GM23248 (cell line): Measurements from ENCODE around the gene SMARCC1. TPM values are rescaled to one million over a fixed set of nuclear protein-coding genes. Genes with fewer than 3 reads are reported as not detected.

Experiments used
- DNase-seq: peaks from one replicate; pipeline ENCODE4 v3.0.0-alpha.2; 2015
- H2AFZ ChIP-seq: fragments of 200-600 bp; sonication (generic); 2 replicates; pipeline ENCODE4 v1.6.1; 2016; ENCODE audit warnings: antibody characterized with exemption
- H3F3A ChIP-seq: fragments of 200-600 bp; sonication (generic); 2 replicates; pipeline ENCODE4 v1.6.1; 2016; ENCODE audit warnings: mild to moderate bottlenecking, antibody characterized with exemption, mixed run types; ENCODE audit not compliant: insufficient read depth
- H3K27ac ChIP-seq: fragments of 200-600 bp; sonication (generic); 2 replicates; pipeline ENCODE4 v1.5.1; 2016; ENCODE audit warnings: mild to moderate bottlenecking
- H3K27me3 ChIP-seq: fragments of 200-600 bp; sonication (generic); replicated peaks from 2 replicates; pipeline ENCODE4 v1.6.1; 2016; ENCODE audit warnings: mild to moderate bottlenecking; ENCODE audit not compliant: insufficient read depth
- H3K36me3 ChIP-seq: fragments of 200-600 bp; sonication (generic); 2 replicates; pipeline ENCODE4 v1.6.1; 2016; ENCODE audit warnings: low read depth, mild to moderate bottlenecking
- H3K4me1 ChIP-seq: fragments of 200-600 bp; sonication (generic); 2 replicates; pipeline ENCODE4 v1.6.1; 2016; ENCODE audit warnings: mild to moderate bottlenecking; ENCODE audit not compliant: insufficient read depth
- H3K4me2 ChIP-seq: fragments of 200-600 bp; sonication (generic); one replicate; pipeline ENCODE4 v1.6.1; 2016; ENCODE audit warnings: mild to moderate bottlenecking; ENCODE audit not compliant: unreplicated experiment
- H3K4me3 ChIP-seq: fragments of 200-600 bp; sonication (generic); 2 replicates; pipeline ENCODE4 v1.5.1; 2016; ENCODE audit warnings: mild to moderate bottlenecking
- H3K79me2 ChIP-seq: fragments of 200-600 bp; sonication (generic); 2 replicates; pipeline ENCODE4 v1.6.1; 2016; ENCODE audit warnings: mild to moderate bottlenecking; ENCODE audit not compliant: insufficient read depth
- H3K9ac ChIP-seq: fragments of 200-600 bp; sonication (generic); 2 replicates; pipeline ENCODE4 v1.6.1; 2016; ENCODE audit warnings: mild to moderate bottlenecking
- H3K9me2 ChIP-seq: fragments of 200-600 bp; sonication (generic); 2 replicates; pipeline ENCODE4 v1.6.1; 2016; ENCODE audit warnings: mixed run types, mild to moderate bottlenecking, moderate library complexity; ENCODE audit not compliant: insufficient read depth
- H3K9me3 ChIP-seq: fragments of 200-600 bp; sonication (generic); one replicate; pipeline ENCODE4 v1.6.1; 2017; ENCODE audit warnings: low read depth
- H4K20me1 ChIP-seq: fragments of 200-600 bp; sonication (generic); 2 replicates; pipeline ENCODE4 v1.6.0; 2016; ENCODE audit not compliant: insufficient read depth
- EZH2 ChIP-seq: fragments of 200-600 bp; sonication (generic); IDR thresholded peaks from 2 replicates; pipeline ENCODE4 v1.6.1; 2018; ENCODE audit warnings: antibody characterized with exemption, mild to moderate bottlenecking; ENCODE audit not compliant: insufficient read depth, poor library complexity, severe bottlenecking
- EZH2phosphoT487 ChIP-seq: fragments of 200-600 bp; sonication (generic); IDR thresholded peaks from 2 replicates; pipeline ENCODE4 v1.6.1; 2018; ENCODE audit warnings: antibody characterized with exemption, moderate library complexity, mild to moderate bottlenecking, low read depth; ENCODE audit not compliant: insufficient read depth
- WGBS, 2 experiments: methylation state at CpG; one replicate each; pipeline ENCODE4 v1.1.6; 2015 to 2017; ENCODE audit warnings: low lambda C conversion rate in 2 of 2, low coverage in 1 of 2; ENCODE audit errors: missing lambda C conversion rate in 2 of 2; 5-methylcytosine and 5-hydroxymethylcytosine counted together
- in situ Hi-C: fragments of 300-500 bp; cut with MboI; formaldehyde crosslinking; loops from 2 replicates; pipeline ENCODE4 v1.15.0; 2020
- polyA plus RNA-seq: library from polyadenylated mRNA; unstranded; fragments of >200 nt; fragmentation: Nextera tagmentation; extraction: Ambion mirVana; gene quantifications from 2 replicates; pipeline ENCODE4 v1.2.1, GENCODE V29; 2016
- total RNA-seq: library from RNA; depleted of rRNA; stranded (reverse); fragments of >200 nt; shearing (Covaris generic); gene quantifications from 2 replicates; pipeline ENCODE4 v1.2.3, GENCODE V29; 2014

Gene SMARCC1
- total and polyA plus RNA-seq, 2 experiments from 2014 or later, result 31.5 to 40.9 TPM

DNA sequence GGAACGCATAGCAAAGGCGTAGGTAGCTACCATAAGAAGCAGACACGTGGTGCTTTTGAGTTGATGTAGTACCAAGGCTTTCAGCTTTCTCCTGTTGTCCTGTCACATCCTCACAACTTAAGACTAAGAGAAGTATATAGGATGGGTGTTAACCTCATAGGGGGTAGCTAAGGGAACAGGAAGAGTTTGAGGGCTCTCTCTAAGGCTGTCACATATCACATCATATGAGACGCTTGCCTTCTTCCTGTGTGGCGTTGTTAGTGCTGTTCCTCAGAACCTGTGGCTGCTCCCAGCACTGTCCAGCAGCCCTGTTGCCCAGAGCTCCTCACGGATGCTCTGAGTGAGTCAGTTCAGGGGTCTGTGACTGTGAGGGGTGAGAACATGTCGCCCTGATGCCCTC lies 35.9 kb upstream of the SMARCC1 start:
- no peaks in the 10 kb centered on the region for H3K79me2 ChIP-seq
- in situ Hi-C loops, result no loop called here
- H3K4me1 ChIP-seq, result no peaks in the 10 kb centered on the region
- H3K4me2 ChIP-seq, result no peak overlapping the region
- no peaks in the 10 kb centered on the region for H3K36me3 ChIP-seq
- H2AFZ ChIP-seq, result no peak overlapping the region
- H3K27me3 ChIP-seq, result no peaks in the 10 kb centered on the region
- no peak for DNase-seq
- H3K9me3 ChIP-seq, result no peaks in the 10 kb centered on the region
- H4K20me1 ChIP-seq, result no peaks in the 10 kb centered on the region
- TF ChIP-seq EZH2, result no peak
- no peak overlapping the region for H3K9ac ChIP-seq
- no peaks in the 10 kb centered on the region for H3K9me2 ChIP-seq
- H3F3A ChIP-seq, result no peaks in the 10 kb centered on the region
- H3K4me3 ChIP-seq, result no peak overlapping the region
- H3K27ac ChIP-seq, result no peak overlapping the region
- 94 to 96% methylated on average over 7 of the region's 7 CpGs for WGBS, 2 experiments

DNA sequence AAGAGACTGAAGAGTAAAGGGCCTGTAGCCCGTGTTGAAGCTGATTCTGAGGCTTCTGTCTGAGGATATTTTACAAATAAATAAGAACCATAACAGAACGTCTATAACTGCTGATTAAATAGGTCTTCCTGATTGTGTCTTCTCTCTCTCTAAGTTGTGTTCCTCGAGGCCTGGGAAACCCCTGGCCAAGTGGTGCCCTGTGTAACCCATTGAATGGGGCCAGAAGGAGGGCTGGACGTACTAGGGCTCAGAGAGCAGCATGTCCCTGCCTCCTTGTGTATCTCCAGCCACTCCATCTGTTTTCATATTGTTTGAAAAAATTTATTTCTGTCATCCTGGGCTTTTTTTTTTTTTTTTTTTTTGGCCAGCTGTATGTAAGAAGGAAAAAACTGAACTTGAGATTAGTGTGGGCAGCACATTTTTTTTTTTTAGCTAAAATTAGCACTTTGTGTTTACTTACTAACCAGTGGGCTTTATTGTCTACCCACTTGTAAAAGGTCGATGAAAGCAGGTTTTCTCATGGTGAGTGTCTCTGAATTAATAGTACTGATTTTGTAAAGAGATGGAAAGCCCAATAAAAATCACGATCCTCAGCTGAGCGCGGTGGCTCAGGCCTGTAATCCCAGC lies 32.0 kb upstream of the SMARCC1 start:
- Histone ChIP-seq H3K36me3 (peaks cover 20% of the 10 kb centered on the region; the same call in 1 of the 2 replicates), H3K4me3 (no peak overlapping the region), H3F3A (no peaks in the 10 kb centered on the region), H2AFZ (no peak overlapping the region), H3K27me3 (no peaks in the 10 kb centered on the region), H4K20me1 (no peaks in the 10 kb centered on the region), H3K9me3 (no peaks in the 10 kb centered on the region), H3K4me1 (no peaks in the 10 kb centered on the region), H3K4me2 (no peak overlapping the region), H3K9ac (no peak overlapping the region), H3K79me2 (no peaks in the 10 kb centered on the region), H3K27ac (no peak overlapping the region), H3K9me2 (no peaks in the 10 kb centered on the region)
- 79 to 80% methylated on average over 8 of the region's 8 CpGs for WGBS, 2 experiments
- in situ Hi-C loops, result no loop called here
- TF ChIP-seq EZH2, result no peak
- no peak for TF ChIP-seq EZH2phosphoT487
- no peak for DNase-seq

DNA sequence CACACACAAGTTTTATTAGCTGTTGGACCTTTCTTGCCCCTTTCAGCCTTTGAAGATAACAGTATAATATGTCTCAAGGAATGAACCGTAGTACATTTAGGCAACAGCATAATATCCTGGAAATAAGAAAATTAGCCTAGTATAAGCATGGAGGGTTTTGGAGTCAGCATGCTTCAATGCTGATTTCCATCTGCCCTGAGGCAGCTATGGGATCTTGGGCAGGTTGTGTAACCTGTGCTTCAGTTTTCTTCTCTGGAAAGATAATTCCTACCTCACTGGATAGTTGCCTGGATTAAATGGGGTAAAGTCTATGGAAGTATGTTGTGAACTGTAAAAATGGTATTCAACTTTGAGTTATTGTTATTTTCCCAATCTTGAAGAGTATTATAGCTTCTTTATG lies 22.9 kb upstream of the SMARCC1 start:
- WGBS, 2 experiments, result 100% methylated on average over 1 of the region's 1 CpG
- peaks cover 25% of the 10 kb centered on the region for H3K79me2 ChIP-seq
- no peak overlapping the region; the same call in 1 of the 2 replicates for H3K4me3 ChIP-seq
- in situ Hi-C loops, result no loop called here
- H4K20me1 ChIP-seq, result no peaks in the 10 kb centered on the region
- H3K27ac ChIP-seq, result no peak overlapping the region
- peaks cover 16% of the 10 kb centered on the region; the same call in 1 of the 2 replicates for H3F3A ChIP-seq
- 0 out of 2 replicates have a peak overlapping the region, but pooled peaks have one; percentile 88 for H3K9ac ChIP-seq
- H3K9me2 ChIP-seq, result no peaks in the 10 kb centered on the region
- H2AFZ ChIP-seq, result no peak overlapping the region
- peaks cover 20% of the 10 kb centered on the region for H3K4me1 ChIP-seq
- DNase-seq, result no peak
- TF ChIP-seq EZH2phosphoT487 (no peak), EZH2 (no peak)
- no peak overlapping the region for H3K4me2 ChIP-seq
- H3K9me3 ChIP-seq, result no peaks in the 10 kb centered on the region
- no peaks in the 10 kb centered on the region for H3K27me3 ChIP-seq
- H3K36me3 ChIP-seq, result peaks cover 5% of the 10 kb centered on the region; the same call in 1 of the 2 replicates

- peak overlapping the region; percentile 99 for H3K4me2 ChIP-seq
- in situ Hi-C loops, result no loop called here
- no peak for TF ChIP-seq EZH2
- TF ChIP-seq EZH2phosphoT487, result no peak
- no peaks in the 10 kb centered on the region for H3K9me2 ChIP-seq
- no peaks in the 10 kb centered on the region for H4K20me1 ChIP-seq
- DNase-seq, result peak; percentile 27
- peaks cover 3% of the 10 kb centered on the region; the same call in 1 of the 2 replicates for H3K36me3 ChIP-seq
- H3F3A ChIP-seq, result peaks cover 16% of the 10 kb centered on the region; the same call in 1 of the 2 replicates
- H3K4me3 ChIP-seq, result peak overlapping the region; percentile 87
- H2AFZ ChIP-seq, result peak overlapping the region; percentile 90
- 0 to 1% methylated on average over 12 to 17 of the region's 20 CpGs for WGBS, 2 experiments
- H3K4me1 ChIP-seq, result peaks cover 20% of the 10 kb centered on the region
- peak overlapping the region; percentile 78 for H3K27ac ChIP-seq
- H3K9ac ChIP-seq, result peak overlapping the region; percentile 88
- peaks cover 25% of the 10 kb centered on the region for H3K79me2 ChIP-seq
- no peaks in the 10 kb centered on the region for H3K9me3 ChIP-seq
- no peaks in the 10 kb centered on the region for H3K27me3 ChIP-seq
These were observed 21.9 kb upstream of the SMARCC1 start for GRCh38 chr3:47803480-47804025.
